GM21381 (cell line): Measurements from ENCODE around the gene GCHFR.

Experiments used
- ATAC-seq: cut with Tn5 transposase; IDR thresholded peaks from one replicate; pipeline ENCODE4 v1.9.1; 2021; ENCODE audit warnings: mild to moderate bottlenecking, moderate library complexity; ENCODE audit not compliant: unreplicated experiment

GCHFR gene

GRCh38 chr15:40763801-40764628, at the start of gene GCHFR:
Gene GCHFR (plus strand): TSS chr15:40764068. CDS start chr15:40764181, 113 bp downstream.
- ATAC-seq: peak; percentile 49

- ATAC-seq: no peak
Measured at GRCh38 chr15:40714144-40714543, 49.7 kb upstream of the GCHFR start.

- no peak for ATAC-seq
Measured at GRCh38 chr15:40716165-40716564, 47.7 kb upstream of the GCHFR start.

DNA sequence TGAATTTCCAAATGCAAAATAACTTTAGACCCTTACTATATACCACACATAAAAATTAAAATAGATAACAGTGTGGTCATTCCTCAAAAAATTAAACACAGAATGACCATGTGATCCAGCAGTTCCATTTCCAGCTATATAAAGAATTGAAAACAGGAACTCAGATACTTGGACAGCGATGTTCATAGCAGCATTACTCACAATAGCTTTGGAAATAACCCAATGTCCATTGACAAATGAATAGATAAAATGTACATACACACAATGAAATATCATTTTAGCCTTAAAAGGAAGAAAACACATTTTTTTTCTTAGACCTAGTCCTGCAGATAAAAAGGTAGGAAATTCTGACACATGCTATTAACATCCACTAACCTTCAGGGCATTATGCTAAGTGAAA, 42.2 kb upstream of the GCHFR start:
- ATAC-seq: no peak

DNA sequence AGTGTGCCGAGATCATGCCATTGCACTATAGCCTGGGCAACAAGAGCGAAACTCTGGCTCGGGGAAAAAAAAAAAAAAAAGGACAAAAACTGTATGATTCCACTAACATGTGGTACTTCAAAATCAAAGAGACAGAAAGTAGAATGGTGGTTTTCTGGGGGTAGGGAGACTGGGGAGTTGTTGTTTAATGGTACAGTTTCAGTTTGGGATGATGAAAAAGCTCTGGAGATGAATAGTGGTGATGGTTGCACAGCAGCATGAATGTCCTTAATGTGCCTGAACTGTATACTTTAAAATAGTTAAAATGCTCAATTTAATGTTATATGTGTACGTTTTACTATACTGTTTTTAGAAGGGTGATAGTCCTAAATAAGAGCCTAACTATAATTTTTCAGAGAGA, 41.5 kb upstream of the GCHFR start:
- no peak for ATAC-seq

DNA sequence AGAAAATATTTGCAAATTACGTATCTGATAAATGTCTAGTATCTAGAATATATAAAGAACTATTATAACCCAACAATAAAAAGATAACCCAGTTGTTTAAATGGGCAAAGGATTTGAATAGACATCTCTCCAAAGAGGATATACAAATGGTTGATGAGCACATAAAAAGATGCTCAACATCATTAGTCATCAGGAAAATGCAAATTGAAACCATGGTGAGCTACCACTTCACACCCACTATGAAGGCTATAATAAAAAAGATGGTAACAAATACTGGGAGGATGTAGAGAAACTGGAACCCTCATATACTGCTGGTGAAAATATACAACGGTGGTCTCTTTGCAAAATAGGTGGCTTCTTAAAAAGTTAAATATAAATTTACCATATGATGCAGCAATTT, 40.9 kb upstream of the GCHFR start:
- no peak for ATAC-seq

GRCh38 chr15:40723919-40724318, 39.9 kb upstream of the GCHFR start:
- ATAC-seq: no peak

- no peak for ATAC-seq
Measured at GRCh38 chr15:40731034-40731433, 32.8 kb upstream of the GCHFR start.

DNA sequence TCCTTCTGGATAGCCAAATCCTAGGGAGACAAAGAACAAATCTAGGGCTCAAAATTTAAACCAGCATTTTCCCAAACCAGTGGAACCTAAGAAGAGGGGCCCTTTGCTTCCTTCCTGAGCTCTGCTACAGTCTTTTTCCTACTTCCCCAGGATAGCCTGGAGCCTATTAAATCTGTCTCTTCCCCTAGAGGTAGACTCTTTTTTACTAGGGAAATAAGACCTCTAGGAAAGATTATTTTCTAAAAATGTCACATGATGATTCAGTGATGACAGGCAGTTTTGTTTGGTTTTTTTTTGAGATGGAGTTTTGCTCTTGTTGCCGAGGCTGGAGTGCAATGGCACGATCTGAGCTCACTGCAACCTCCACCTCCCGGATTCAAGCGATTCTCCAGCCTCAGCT, 27.3 kb upstream of the GCHFR start:
- ATAC-seq: no peak

- ATAC-seq: no peak
Measured at GRCh38 chr15:40737048-40737447, 26.8 kb upstream of the GCHFR start.

GRCh38 chr15:40739047-40739446, 24.8 kb upstream of the GCHFR start:
- ATAC-seq: no peak

DNA sequence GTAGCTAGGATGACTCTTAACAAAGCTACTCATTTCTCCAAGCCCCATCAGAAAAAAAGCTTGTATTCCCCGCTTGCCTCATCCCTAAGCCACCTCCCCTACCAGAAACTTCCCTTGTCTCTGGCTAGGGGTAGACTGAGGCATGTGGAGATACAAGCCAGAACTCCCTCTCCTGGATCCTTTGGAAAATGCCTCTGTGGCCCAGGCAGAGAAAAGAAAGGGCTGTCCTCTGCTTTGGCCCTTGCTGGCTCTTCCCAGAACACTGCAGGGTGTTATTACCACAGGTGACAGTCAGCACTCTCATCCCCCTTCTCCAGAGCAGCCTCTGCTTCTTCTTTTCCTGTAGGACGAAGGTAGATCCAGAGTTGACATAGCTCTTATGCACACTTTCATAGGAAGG, 24.0 kb upstream of the GCHFR start:
- ATAC-seq: no peak

DNA sequence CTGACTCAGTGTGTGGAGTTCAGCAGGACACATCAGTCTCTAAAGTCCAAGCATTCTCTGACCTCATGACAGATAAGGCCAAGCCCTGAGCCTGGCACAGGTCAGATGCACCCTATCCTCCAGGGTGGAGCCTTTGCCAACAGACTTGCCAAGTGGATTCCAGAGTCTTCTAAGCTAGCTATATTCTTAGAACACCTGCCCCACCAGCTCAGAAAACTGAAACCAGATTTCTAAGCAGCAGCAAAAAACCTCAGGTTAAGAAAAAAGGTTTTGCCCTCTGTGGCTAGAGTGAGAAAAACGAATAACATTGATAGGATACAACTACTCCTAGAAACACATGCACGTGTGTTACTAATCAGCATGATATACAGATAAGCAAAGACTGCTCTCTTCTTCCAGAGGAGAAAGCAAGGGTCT, 20.4 kb upstream of the GCHFR start:
- ATAC-seq: no peak

DNA sequence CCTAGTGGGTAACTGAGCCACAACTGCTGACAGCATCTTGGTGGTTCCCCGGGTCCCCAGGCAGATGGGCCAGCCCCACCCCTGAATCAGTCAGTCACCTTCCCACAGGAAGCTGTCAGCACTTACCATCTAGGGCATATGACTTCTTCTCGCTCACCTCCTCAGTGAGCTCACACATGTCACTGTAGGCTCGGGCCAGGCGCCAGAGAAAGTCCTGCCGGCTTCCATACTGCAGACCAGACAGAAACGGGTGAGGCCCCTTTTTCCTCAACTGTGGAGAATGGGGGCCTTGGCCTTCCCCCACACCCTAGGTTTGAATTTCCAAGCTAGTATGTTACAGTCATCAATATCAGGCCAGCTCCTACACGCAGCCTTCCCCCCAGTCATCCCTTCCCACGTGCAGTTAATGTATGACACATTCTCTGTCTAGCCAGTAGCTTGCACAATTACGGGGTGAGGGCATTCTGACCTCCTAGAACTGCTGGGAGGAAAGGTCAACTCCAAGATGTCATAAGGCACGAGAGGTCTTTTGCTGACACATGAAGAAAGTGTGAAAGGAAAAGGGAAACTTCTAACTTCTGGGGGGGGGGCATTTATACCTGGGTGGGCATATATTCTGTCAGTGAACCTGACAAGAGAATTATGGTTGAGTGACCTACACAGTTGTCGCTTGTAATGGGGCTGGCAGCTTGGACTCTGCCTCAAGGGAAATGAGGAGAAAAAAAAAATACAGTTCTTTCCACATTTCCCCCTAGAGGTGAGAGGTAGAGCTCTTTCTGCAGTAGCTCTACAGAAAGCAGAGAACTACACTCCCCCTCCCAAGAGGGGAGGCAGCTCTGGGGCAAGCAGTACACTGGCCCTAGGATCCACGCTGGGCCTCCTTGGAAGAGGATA, 19.7 kb upstream of the GCHFR start:
- no peak for ATAC-seq

DNA sequence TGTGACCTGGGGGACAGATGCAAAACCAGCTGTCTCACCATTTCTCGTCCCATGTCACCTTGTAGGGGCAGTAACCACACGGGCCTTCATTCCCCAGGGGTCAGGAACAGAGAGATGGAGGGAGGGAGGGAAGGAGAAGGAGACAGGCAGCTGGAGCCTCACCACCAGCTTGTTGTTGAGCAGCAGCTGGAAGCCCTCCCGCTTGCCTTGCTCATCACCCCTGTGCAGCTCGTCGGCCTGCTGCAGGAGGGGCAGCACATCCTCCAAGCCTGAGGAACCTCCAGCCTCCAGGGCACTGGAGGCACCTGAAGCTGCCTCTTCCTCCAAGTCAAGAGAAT, 19.1 kb upstream of the GCHFR start:
- ATAC-seq: no peak

GRCh38 chr15:40746916-40747418, 16.9 kb upstream of the GCHFR start:
- ATAC-seq: no peak

DNA sequence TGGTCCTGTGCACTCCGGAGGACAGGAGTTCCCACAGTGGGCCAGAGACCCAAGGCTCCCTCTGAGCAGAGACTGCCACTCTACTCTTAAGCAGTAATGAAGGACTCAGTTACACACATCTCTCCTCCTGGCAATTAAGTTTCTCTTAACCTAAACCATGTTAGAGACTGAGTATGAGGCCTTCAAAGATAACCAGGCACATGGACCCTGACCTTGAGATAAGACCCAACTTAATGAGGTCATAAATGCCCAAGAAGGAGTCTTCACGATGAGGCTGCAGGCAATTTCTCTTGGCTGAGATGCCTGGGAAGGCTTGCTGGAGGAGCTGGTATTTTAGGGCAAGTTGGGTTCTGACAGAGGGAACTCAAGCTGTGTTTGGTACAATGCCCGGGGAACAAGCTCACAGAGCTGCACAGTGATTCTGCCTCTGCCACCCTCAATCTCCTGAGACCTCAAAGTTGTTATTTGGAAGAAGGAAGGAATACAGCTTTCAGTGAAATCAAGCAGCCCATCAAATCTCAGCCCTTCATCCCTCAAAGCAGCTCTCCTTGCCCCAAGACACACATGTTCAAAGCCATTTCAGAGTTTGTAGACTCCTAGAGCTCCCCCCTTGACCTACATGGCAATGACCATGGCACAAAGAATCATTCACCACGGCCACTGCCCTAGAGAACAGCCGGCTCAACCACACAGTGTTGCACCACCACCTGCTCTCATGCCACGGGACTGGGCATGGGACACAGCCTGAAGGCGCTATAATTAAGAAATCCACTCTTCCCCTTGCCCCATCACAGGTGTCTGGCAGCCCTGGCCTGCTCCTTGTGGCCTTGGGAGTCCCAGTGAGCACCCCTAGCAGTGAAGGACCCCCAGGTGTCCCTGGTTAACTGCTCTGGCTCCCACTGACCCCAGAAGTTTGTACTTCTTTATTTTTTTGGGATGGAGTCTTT, 15.9 kb upstream of the GCHFR start:
- ATAC-seq: no peak

DNA sequence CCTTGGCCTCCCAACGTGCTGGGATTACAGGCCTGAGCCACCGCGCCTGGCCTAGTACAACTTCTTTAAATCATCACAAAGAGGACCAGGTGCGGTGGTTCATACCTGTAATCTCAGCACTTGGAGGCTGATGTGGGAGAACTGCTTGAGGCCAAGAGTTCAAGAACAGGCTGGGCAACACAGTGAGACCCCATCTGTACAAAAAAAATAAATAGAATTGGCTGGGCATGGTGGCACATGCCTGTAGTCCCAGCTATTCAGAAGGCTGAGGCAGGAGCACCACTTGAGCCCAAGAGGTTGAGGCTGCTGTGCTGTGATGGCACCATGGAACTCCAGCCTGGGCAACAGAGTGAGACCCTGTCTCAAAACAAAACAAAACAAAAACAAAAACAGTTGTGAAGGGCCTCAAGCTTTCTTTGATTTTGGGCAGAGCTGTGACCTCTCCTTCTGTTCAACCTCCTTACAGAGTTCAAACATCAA, 14.7 kb upstream of the GCHFR start:
- no peak for ATAC-seq

DNA sequence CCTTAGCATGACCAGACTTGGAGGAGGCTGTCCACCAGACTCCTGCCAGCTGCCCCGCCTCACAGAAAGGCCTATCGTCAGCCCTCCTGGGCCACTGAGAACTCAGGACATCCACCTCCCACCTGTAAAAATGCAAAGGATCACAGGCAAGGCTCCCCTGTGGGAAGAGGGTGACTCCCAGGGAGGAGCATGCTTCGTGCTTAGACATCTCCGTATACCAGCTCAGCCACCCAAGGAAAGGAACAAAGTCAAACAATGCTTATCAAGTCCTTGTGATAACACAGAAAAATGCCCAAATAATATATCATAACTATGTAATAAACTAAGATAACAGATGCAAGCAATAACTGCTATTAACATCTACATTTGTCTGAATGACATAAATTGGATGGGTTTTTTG, 13.0 kb upstream of the GCHFR start:
- no peak for ATAC-seq

DNA sequence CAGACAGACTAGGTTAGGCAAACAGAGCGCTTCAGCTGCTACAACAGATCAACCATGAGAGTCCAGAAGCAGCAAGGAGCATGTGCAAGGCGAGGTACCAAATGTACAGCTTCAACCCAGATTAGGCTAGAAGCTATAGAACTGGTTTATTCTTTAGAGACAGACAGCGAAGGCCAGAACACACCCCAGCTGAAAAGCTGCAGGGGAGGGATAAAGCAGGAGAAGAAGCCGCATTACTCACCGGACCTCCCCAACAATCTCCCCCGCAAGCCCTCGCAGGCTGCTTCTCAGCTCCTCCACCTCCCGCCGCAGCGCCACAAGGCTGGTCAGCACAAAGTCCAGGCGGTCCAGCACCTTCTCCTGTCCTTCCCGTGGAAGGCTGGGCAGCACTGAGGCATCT, 12.1 kb upstream of the GCHFR start:
- no peak for ATAC-seq

DNA sequence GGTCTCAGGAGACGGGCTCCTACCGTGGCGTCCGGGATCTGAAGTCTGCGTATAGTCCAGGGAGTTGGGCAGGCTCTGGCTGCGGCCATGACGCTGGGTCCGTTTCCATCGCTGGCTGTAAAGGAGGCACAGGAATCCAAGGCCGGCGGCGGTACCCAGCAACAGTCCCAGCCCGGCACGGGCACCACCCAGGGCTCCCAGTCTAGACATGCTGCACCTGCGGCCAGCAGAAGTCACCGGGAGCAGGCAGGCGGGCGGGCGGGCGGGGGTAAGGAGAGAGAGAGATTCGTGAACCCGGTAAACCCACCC, 9.3 kb upstream of the GCHFR start:
- peak; percentile 12 for ATAC-seq
